HepG2 (cell line): ENCODE results near the gene GDAP1L1.

Source experiments
- ETV6 ChIP-seq: sonication (generic); formaldehyde crosslinking; conservative IDR thresholded peaks from 2 replicates; pipeline ENCODE4 v1.4.0; 2020; ENCODE audit warnings: missing genetic modification reagents
- FIP1L1 ChIP-seq: fragments of 200-400 bp; formaldehyde crosslinking; IDR thresholded peaks from 2 replicates; pipeline ENCODE4 v1.6.1; 2018; ENCODE audit warnings: low read depth, mild to moderate bottlenecking, low read length, moderate library complexity, borderline replicate concordance; ENCODE audit not compliant: insufficient read depth
- GABPA ChIP-seq, 2 experiments: IDR thresholded peaks; 2 replicates each; pipeline ENCODE4 v1.6.1; 2011 to 2016; ENCODE audit warnings: low read depth in 2 of 2, low read length in 1 of 2, missing biosample characterization in 1 of 2, missing genetic modification characterization in 1 of 2
- POLR2AphosphoS5 ChIP-seq: IDR thresholded peaks from 2 replicates; pipeline ENCODE4 v1.6.1; 2012; ENCODE audit warnings: low read depth, low read length
- SP1 ChIP-seq, 2 experiments: fragments of 450-650 bp in 1 of 2; sonication (generic) in 1 of 2; formaldehyde crosslinking in 1 of 2; IDR thresholded peaks; 2 replicates each; pipeline versions ENCODE4 v1.4.0 to v1.6.1; 2016 to 2020; ENCODE audit warnings: missing genetic modification reagents in 1 of 2
- SPEN ChIP-seq: sonication (generic); formaldehyde crosslinking; IDR thresholded peaks from 2 replicates; pipeline ENCODE4 v1.5.1; 2020; ENCODE audit warnings: low read depth, mild to moderate bottlenecking, missing genetic modification reagents
- TF ChIP-seq, protein P1 (sequence below): sonication (generic); formaldehyde crosslinking; IDR thresholded peaks from 2 replicates; pipeline ENCODE4 v1.5.1; 2020; ENCODE audit warnings: missing genetic modification reagents, mild to moderate bottlenecking, borderline replicate concordance
- TF ChIP-seq, protein P2 (sequence below): sonication (generic); formaldehyde crosslinking; IDR thresholded peaks from 2 replicates; pipeline ENCODE4 v1.5.1; 2020; ENCODE audit warnings: mild to moderate bottlenecking, moderate library complexity, missing genetic modification reagents

DNA sequence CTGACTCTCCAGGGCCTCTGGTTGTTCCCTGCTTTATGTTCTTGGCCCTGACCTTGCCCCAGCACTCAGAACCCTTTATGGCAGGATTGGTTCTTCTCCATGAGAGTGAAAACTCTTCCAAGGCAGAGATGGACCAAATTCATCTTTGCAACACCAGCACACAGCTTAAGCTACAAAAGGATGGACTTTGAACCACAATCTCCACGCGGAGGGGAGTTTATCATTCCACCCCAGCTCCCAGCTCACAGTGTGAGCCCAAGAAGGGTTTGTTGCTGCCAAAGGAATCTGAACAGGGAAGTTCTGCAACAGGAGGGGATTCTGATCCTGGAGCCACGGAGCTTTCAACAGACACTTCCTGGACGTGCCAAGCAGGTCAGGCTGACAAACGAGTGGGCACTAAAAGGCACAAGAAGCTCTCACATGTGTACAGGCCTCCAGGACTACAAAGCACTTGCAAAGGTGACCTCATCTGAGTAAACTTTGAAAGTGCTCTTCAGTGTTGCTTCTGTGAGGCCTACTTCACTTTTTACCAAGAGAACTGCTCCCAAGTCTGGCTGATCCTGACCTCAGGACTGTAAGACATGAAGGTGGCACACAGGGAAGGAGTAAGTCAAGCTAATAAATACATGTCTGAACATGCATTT lies 55.0 kb downstream of the GDAP1L1 start:
- TF ChIP-seq FIP1L1 (no peak), ETV6 (CRISPR knock-in tag) (peak; percentile 56; the same call in 1 of the 2 replicates), SP1 (IDR thresholded peaks at IDR 0.05) (no peak), SP1 (CRISPR knock-in tag; IDR thresholded peaks at IDR 0.05) (no peak), SPEN (CRISPR knock-in tag) (peak; percentile 76; the same call in 1 of the 2 replicates), GABPA (IDR thresholded peaks at IDR 0.05; ENCODE audit: low read depth, low read length) (no peak), GABPA (CRISPR knock-in tag; IDR thresholded peaks at IDR 0.05; ENCODE audit: low read depth) (no peak), POLR2AphosphoS5 (peak; percentile 70)
- TF ChIP-seq, protein P1, sequence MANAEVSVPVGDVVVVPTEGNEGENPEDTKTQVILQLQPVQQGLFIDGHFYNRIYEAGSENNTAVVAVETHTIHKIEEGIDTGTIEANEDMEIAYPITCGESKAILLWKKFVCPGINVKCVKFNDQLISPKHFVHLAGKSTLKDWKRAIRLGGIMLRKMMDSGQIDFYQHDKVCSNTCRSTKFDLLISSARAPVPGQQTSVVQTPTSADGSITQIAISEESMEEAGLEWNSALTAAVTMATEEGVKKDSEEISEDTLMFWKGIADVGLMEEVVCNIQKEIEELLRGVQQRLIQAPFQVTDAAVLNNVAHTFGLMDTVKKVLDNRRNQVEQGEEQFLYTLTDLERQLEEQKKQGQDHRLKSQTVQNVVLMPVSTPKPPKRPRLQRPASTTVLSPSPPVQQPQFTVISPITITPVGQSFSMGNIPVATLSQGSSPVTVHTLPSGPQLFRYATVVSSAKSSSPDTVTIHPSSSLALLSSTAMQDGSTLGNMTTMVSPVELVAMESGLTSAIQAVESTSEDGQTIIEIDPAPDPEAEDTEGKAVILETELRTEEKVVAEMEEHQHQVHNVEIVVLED (CRISPR knock-in tag) = peak; percentile 13; the same call in 1 of the 2 replicates
- TF ChIP-seq, protein P2, sequence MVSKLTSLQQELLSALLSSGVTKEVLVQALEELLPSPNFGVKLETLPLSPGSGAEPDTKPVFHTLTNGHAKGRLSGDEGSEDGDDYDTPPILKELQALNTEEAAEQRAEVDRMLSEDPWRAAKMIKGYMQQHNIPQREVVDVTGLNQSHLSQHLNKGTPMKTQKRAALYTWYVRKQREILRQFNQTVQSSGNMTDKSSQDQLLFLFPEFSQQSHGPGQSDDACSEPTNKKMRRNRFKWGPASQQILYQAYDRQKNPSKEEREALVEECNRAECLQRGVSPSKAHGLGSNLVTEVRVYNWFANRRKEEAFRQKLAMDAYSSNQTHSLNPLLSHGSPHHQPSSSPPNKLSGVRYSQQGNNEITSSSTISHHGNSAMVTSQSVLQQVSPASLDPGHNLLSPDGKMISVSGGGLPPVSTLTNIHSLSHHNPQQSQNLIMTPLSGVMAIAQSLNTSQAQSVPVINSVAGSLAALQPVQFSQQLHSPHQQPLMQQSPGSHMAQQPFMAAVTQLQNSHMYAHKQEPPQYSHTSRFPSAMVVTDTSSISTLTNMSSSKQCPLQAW (CRISPR knock-in tag) = peak; percentile 81
